ENCODE results near the gene HEBP2.

HEBP2 gene

GRCh38 chr6:138406443-138406842, 2.4 kb downstream of the HEBP2 start:
- FAIRE-seq (no peak), DNase-seq (ENCODE audit: insufficient read length, low spot score) (no peak)
- TF ChIP-seq, protein P1, sequence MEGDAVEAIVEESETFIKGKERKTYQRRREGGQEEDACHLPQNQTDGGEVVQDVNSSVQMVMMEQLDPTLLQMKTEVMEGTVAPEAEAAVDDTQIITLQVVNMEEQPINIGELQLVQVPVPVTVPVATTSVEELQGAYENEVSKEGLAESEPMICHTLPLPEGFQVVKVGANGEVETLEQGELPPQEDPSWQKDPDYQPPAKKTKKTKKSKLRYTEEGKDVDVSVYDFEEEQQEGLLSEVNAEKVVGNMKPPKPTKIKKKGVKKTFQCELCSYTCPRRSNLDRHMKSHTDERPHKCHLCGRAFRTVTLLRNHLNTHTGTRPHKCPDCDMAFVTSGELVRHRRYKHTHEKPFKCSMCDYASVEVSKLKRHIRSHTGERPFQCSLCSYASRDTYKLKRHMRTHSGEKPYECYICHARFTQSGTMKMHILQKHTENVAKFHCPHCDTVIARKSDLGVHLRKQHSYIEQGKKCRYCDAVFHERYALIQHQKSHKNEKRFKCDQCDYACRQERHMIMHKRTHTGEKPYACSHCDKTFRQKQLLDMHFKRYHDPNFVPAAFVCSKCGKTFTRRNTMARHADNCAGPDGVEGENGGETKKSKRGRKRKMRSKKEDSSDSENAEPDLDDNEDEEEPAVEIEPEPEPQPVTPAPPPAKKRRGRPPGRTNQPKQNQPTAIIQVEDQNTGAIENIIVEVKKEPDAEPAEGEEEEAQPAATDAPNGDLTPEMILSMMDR (IDR thresholded peaks at IDR 0.05; ENCODE audit: insufficient read depth, missing control alignments) = no peak

GRCh38 chr6:138410048-138410735, 6.2 kb downstream of the HEBP2 start:
- TF ChIP-seq, protein P1 (IDR thresholded peaks at IDR 0.05; ENCODE audit: insufficient read depth, missing control alignments) = no peak
- DNase-seq (ENCODE audit: insufficient read length, low spot score) (no peak), FAIRE-seq (no peak)

- TF ChIP-seq, protein P1 (IDR thresholded peaks at IDR 0.05; ENCODE audit: insufficient read depth, missing control alignments) = no peak
- no peak for DNase-seq (ENCODE audit: insufficient read length, low spot score)
- FAIRE-seq = no peak
Observed at GRCh38 chr6:138410972-138411880, 7.2 kb downstream of the HEBP2 start.

GRCh38 chr6:138415125-138415524, 11.1 kb downstream of the HEBP2 start:
- FAIRE-seq = no peak
- DNase-seq (ENCODE audit: insufficient read length, low spot score) = no peak
- TF ChIP-seq, protein P1 (IDR thresholded peaks at IDR 0.05; ENCODE audit: insufficient read depth, missing control alignments) = no peak

- no peak for FAIRE-seq
- TF ChIP-seq, protein P1 (IDR thresholded peaks at IDR 0.05; ENCODE audit: insufficient read depth, missing control alignments) = no peak
- no peak for DNase-seq (ENCODE audit: insufficient read length, low spot score)
Observed at GRCh38 chr6:138416206-138416605, 12.2 kb downstream of the HEBP2 start.

GRCh38 chr6:138417493-138418117, 13.6 kb downstream of the HEBP2 start:
- TF ChIP-seq, protein P1 (IDR thresholded peaks at IDR 0.05; ENCODE audit: insufficient read depth, missing control alignments) = no peak
- FAIRE-seq (no peak), DNase-seq (ENCODE audit: insufficient read length, low spot score) (no peak)

Measured in D721Med (cell line).